SIG-M5 (cell line): ENCODE measurements around the gene ZNRF3.
"Not testable (repeated sequence)": the region's sequence is repeated elsewhere in the genome, so short reads cannot be mapped to it uniquely, and the experiment has no call there.

Experiments
- DNase-seq: peaks from one replicate; lab custom pipeline; 2025; lab: John Stamatoyannopoulos, UW

ZNRF3 gene

GRCh38 chr22:28884747-28885350, 1.5 kb downstream of the ZNRF3 start:
- no peak for DNase-seq

- no peak for DNase-seq
These were observed 2.6 kb downstream of the ZNRF3 start for GRCh38 chr22:28885939-28886338.

GRCh38 chr22:28886679-28887078, 3.3 kb downstream of the ZNRF3 start:
- not testable (repeated sequence) for DNase-seq

GRCh38 chr22:28887725-28888459, 4.5 kb downstream of the ZNRF3 start:
- no peak for DNase-seq

GRCh38 chr22:28889478-28890024, 6.2 kb downstream of the ZNRF3 start:
- no peak for DNase-seq

- no peak for DNase-seq
These were observed 7.9 kb downstream of the ZNRF3 start for GRCh38 chr22:28891156-28891733.

- no peak for DNase-seq
These were observed 8.9 kb downstream of the ZNRF3 start for GRCh38 chr22:28892175-28892731.

- DNase-seq = no peak
These were observed 10.4 kb downstream of the ZNRF3 start for GRCh38 chr22:28893810-28894209.

GRCh38 chr22:28894334-28894733, 11.0 kb downstream of the ZNRF3 start:
- DNase-seq = no peak

GRCh38 chr22:28894807-28895206, 11.4 kb downstream of the ZNRF3 start:
- DNase-seq = no peak

GRCh38 chr22:28896611-28897010, 13.2 kb downstream of the ZNRF3 start:
- no peak for DNase-seq

GRCh38 chr22:28898233-28898629, 14.9 kb downstream of the ZNRF3 start:
- no peak for DNase-seq

- DNase-seq = no peak
These were observed 16.0 kb downstream of the ZNRF3 start for GRCh38 chr22:28899199-28899853.

- no peak for DNase-seq
These were observed 17.1 kb downstream of the ZNRF3 start for GRCh38 chr22:28900379-28900925.

GRCh38 chr22:28902490-28902889, 19.1 kb downstream of the ZNRF3 start:
- DNase-seq = no peak

GRCh38 chr22:28903080-28903479, 19.7 kb downstream of the ZNRF3 start:
- no peak for DNase-seq

- no peak for DNase-seq
These were observed 20.4 kb downstream of the ZNRF3 start for GRCh38 chr22:28903729-28904128.

- DNase-seq = no peak
These were observed 21.0 kb downstream of the ZNRF3 start for GRCh38 chr22:28904211-28904896.

- no peak for DNase-seq
These were observed 22.0 kb downstream of the ZNRF3 start for GRCh38 chr22:28905256-28905832.

GRCh38 chr22:28906312-28906711, 22.9 kb downstream of the ZNRF3 start:
- DNase-seq = no peak
